ENCODE results near the gene SSC5D.

GRCh38 chr19:55439052-55439451 is 49.2 kb upstream of the SSC5D start:
- TF ChIP-seq, protein P1, sequence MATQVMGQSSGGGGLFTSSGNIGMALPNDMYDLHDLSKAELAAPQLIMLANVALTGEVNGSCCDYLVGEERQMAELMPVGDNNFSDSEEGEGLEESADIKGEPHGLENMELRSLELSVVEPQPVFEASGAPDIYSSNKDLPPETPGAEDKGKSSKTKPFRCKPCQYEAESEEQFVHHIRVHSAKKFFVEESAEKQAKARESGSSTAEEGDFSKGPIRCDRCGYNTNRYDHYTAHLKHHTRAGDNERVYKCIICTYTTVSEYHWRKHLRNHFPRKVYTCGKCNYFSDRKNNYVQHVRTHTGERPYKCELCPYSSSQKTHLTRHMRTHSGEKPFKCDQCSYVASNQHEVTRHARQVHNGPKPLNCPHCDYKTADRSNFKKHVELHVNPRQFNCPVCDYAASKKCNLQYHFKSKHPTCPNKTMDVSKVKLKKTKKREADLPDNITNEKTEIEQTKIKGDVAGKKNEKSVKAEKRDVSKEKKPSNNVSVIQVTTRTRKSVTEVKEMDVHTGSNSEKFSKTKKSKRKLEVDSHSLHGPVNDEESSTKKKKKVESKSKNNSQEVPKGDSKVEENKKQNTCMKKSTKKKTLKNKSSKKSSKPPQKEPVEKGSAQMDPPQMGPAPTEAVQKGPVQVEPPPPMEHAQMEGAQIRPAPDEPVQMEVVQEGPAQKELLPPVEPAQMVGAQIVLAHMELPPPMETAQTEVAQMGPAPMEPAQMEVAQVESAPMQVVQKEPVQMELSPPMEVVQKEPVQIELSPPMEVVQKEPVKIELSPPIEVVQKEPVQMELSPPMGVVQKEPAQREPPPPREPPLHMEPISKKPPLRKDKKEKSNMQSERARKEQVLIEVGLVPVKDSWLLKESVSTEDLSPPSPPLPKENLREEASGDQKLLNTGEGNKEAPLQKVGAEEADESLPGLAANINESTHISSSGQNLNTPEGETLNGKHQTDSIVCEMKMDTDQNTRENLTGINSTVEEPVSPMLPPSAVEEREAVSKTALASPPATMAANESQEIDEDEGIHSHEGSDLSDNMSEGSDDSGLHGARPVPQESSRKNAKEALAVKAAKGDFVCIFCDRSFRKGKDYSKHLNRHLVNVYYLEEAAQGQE (IDR thresholded peaks at IDR 0.05; ENCODE audit: low read depth), result no peak
- TF ChIP-seq EP300 (IDR thresholded peaks at IDR 0.05; ENCODE audit: borderline replicate concordance), result no peak
- TF ChIP-seq MAX (IDR thresholded peaks at IDR 0.05), result no peak
- TF ChIP-seq EGR1 (IDR thresholded peaks at IDR 0.05), result no peak
- TF ChIP-seq CREB1 (IDR thresholded peaks at IDR 0.05; ENCODE audit: low read depth), result no peak
- TF ChIP-seq RAD21 (IDR thresholded peaks at IDR 0.05; ENCODE audit: low read depth), result no peak
- no peak for TF ChIP-seq NFIC (IDR thresholded peaks at IDR 0.05)
- no peak for TF ChIP-seq YY1 (IDR thresholded peaks at IDR 0.05; ENCODE audit: low read depth)
- no peak for TF ChIP-seq FOXM1 (IDR thresholded peaks at IDR 0.05; ENCODE audit: borderline replicate concordance, low read depth)
- TF ChIP-seq TAF1 (IDR thresholded peaks at IDR 0.05; ENCODE audit: low read depth), result no peak
- no peak for TF ChIP-seq CEBPB (IDR thresholded peaks at IDR 0.05)

Data from Ishikawa (cell line).